Panc1 (cell line): Measurements from ENCODE around the gene PMFBP1. TPM values are rescaled to one million over a fixed set of nuclear protein-coding genes. Genes with fewer than 3 reads are reported as not detected.

Experiments
- ATAC-seq: fragments of 200-7000 bp; cut with Tn5 transposase; 2 replicates; pipeline ENCODE4 v1.9.1; 2020; ENCODE audit warnings: mild to moderate bottlenecking, moderate library complexity
- BruUV-seq: library from RNA; stranded (reverse); fragments of 400-500 nt; replicated peaks from 2 replicates; lab custom pipeline; 2021; lab: Mats Ljungman, UMichigan
- CTCF ChIA-PET: fragments of 300-600 bp; sonication (Branson Sonifier 250); formaldehyde crosslinking; loops from one replicate; lab custom pipeline; 2022; ENCODE audit warnings: antibody characterized with exemption; lab: Charles Lee
- POLR2A ChIA-PET: fragments of 300-600 bp; sonication (Branson Sonifier 250); formaldehyde crosslinking; loops from one replicate; lab custom pipeline; 2022; ENCODE audit warnings: antibody characterized with exemption; lab: Charles Lee
- DNase-seq: peaks from one replicate; pipeline ENCODE4 v3.0.0-alpha.2; 2010; ENCODE audit warnings: low read depth, low spot score
- H3K27ac ChIP-seq: 2 replicates; pipeline ENCODE4 v1.5.1; 2011; ENCODE audit warnings: mild to moderate bottlenecking, low read length, inconsistent platforms
- H3K27me3 ChIP-seq: fragments of 200-500 bp; sonication (Bioruptor generic); 2 replicates; pipeline ENCODE4 v1.6.0; 2014; ENCODE audit warnings: low read length, inconsistent platforms; ENCODE audit not compliant: control insufficient read depth, insufficient read depth
- H3K36me3 ChIP-seq: fragments of 200-500 bp; sonication (Bioruptor generic); 2 replicates; pipeline ENCODE4 v1.5.1; 2014; ENCODE audit warnings: inconsistent platforms, mild to moderate bottlenecking, low read length, moderate library complexity; ENCODE audit not compliant: control insufficient read depth, insufficient read depth
- H3K4me1 ChIP-seq: 2 replicates; pipeline ENCODE4 v1.5.1; 2011; ENCODE audit warnings: inconsistent platforms, mild to moderate bottlenecking, low read length, moderate library complexity; ENCODE audit not compliant: control insufficient read depth, insufficient read depth
- H3K4me3 ChIP-seq, 2 experiments: 2 replicates each; pipeline ENCODE4 v1.5.1; 2011 to 2012; ENCODE audit warnings: low read depth in 2 of 2, low read length in 2 of 2, mild to moderate bottlenecking in 2 of 2, inconsistent platforms in 1 of 2, moderate library complexity in 1 of 2
- H3K9me3 ChIP-seq: fragments of 200-500 bp; sonication (Bioruptor generic); 2 replicates; pipeline ENCODE4 v1.5.1; 2014; ENCODE audit warnings: low read depth, mild to moderate bottlenecking, inconsistent platforms, low read length, moderate library complexity; ENCODE audit not compliant: control insufficient read depth, insufficient read depth
- CTCF ChIP-seq: fragments of 450-650 bp; IDR thresholded peaks from 2 replicates; pipeline ENCODE4 v1.5.1; 2017; ENCODE audit warnings: mild to moderate bottlenecking
- POLR2AphosphoS5 ChIP-seq: IDR thresholded peaks from 2 replicates; pipeline ENCODE4 v1.6.1; 2012; ENCODE audit warnings: mild to moderate bottlenecking, low read depth, low read length, moderate library complexity
- REST ChIP-seq, 2 experiments: IDR thresholded peaks; 2 replicates each; pipeline ENCODE4 v1.6.1; 2011 to 2012; ENCODE audit warnings: low read depth in 2 of 2, control low read depth in 1 of 2, low read length in 1 of 2, mild to moderate bottlenecking in 1 of 2, moderate library complexity in 1 of 2; ENCODE audit not compliant: insufficient read depth in 1 of 2
- SIN3A ChIP-seq: IDR thresholded peaks from 2 replicates; pipeline ENCODE4 v1.6.1; 2012; ENCODE audit warnings: low read depth, mild to moderate bottlenecking, low read length, moderate library complexity, borderline replicate concordance; ENCODE audit not compliant: insufficient read depth
- TCF7L2 ChIP-seq: IDR thresholded peaks from 2 replicates; pipeline ENCODE4 v1.6.1; 2011; ENCODE audit warnings: mild to moderate bottlenecking, low read depth, low read length, inconsistent platforms
- in situ Hi-C: cut with HindIII; loops from 2 replicates; pipeline ENCODE4 v1.10.0; 2016; ENCODE audit warnings: low sequenced_read_pairs, low pct_unique_long_range_greater_than_20kb
- intact Hi-C: fragments of 100-400 bp; cut with micrococcal nuclease; formaldehyde crosslinking; loops from one replicate; pipeline ENCODE4 v1.10.0; 2022; ENCODE audit not compliant: unreplicated experiment
- total RNA-seq: library from RNA; stranded (reverse); gene quantifications from one replicate; pipeline ENCODE4 v1.2.1, GENCODE V29; 2021; ENCODE audit not compliant: unreplicated experiment

The PMFBP1 gene
- total RNA-seq, 1 experiment from 2014 or later: 0.10 TPM

GRCh38 chr16:72168365-72168764 lies 3.6 kb downstream of the PMFBP1 start:
- Histone ChIP-seq H3K36me3 (no peaks in the 10 kb centered on the region), H3K27me3 (peaks cover 4% of the 10 kb centered on the region; the same call in 1 of the 2 replicates), H3K4me1 (no peaks in the 10 kb centered on the region), H3K4me3 (no peak overlapping the region), H3K9me3 (no peaks in the 10 kb centered on the region), H3K27ac (no peak overlapping the region)
- DNase-seq (no peak), ATAC-seq (no peak)
- TF ChIP-seq REST (IDR thresholded peaks at IDR 0.05; ENCODE audit: insufficient read depth in 1 of 2, low read depth in 2 of 2, low read length in 1 of 2) (no peak), SIN3A (no peak), TCF7L2 (no peak), POLR2AphosphoS5 (no peak), CTCF (no peak)
- intact Hi-C loops (no loop called here), in situ Hi-C loops (no loop called here)
- POLR2A ChIA-PET: no interaction called here
- no TSS peak for BruUV-seq
- CTCF ChIA-PET: no interaction called here

- H3K4me1 ChIP-seq: no peaks in the 10 kb centered on the region
- TF ChIP-seq SIN3A: no peak
- TF ChIP-seq POLR2AphosphoS5: no peak
- no peak for TF ChIP-seq CTCF
- TF ChIP-seq REST (IDR thresholded peaks at IDR 0.05; ENCODE audit: insufficient read depth in 1 of 2, low read depth in 2 of 2, low read length in 1 of 2): no peak
- intact Hi-C loops: no loop called here
- CTCF ChIA-PET: no interaction called here
- in situ Hi-C loops: no loop called here
- no peak overlapping the region for H3K4me3 ChIP-seq
- no peak for DNase-seq
- no peaks in the 10 kb centered on the region for H3K9me3 ChIP-seq
- ATAC-seq: no peak
- H3K36me3 ChIP-seq: no peaks in the 10 kb centered on the region
- POLR2A ChIA-PET: no interaction called here
- no peak overlapping the region for H3K27ac ChIP-seq
- BruUV-seq: no TSS peak
- H3K27me3 ChIP-seq: peaks cover 4% of the 10 kb centered on the region; the same call in 1 of the 2 replicates
Measured at GRCh38 chr16:72166954-72167561, 4.9 kb downstream of the PMFBP1 start.
